Measurements from ENCODE around the gene ATG4A.

ATG4A gene

GRCh38 chrX:108122748-108123147 is 31.2 kb downstream of the ATG4A start:
- no peaks in the 10 kb centered on the region for H3K9me2 ChIP-seq (ENCODE audit: low read depth, low read length)
- H2AFZ ChIP-seq (ENCODE audit: low read length): no peak overlapping the region
- H3K4me3 ChIP-seq (ENCODE audit: low read depth, low read length, poor library complexity, severe bottlenecking): no peak overlapping the region
- H3K79me2 ChIP-seq (ENCODE audit: insufficient read depth, low read length): no peaks in the 10 kb centered on the region
- H3K4me2 ChIP-seq (ENCODE audit: low read length): no peak overlapping the region
- no peak overlapping the region for H3K27ac ChIP-seq (ENCODE audit: low read depth, low read length, poor library complexity, severe bottlenecking)
- H3K36me3 ChIP-seq (ENCODE audit: insufficient read depth, low read length): no peaks in the 10 kb centered on the region
- H3K9ac ChIP-seq (ENCODE audit: low read length): no peak overlapping the region
- no peaks in the 10 kb centered on the region for H3F3A ChIP-seq (ENCODE audit: insufficient read depth, low read length)
- no peaks in the 10 kb centered on the region for H4K20me1 ChIP-seq (ENCODE audit: insufficient read depth, low read length)
- TF ChIP-seq CTCF (IDR thresholded peaks at IDR 0.05; ENCODE audit: low read length) (no peak), EZH2 (IDR thresholded peaks at IDR 0.05; ENCODE audit: borderline replicate concordance, low read length) (no peak)
- H3K4me1 ChIP-seq (ENCODE audit: insufficient read depth, low read length, severe bottlenecking): no peaks in the 10 kb centered on the region
- no peaks in the 10 kb centered on the region for H3K9me3 ChIP-seq (ENCODE audit: low read length)
- H3K27me3 ChIP-seq (ENCODE audit: insufficient read depth, low read length): no peaks in the 10 kb centered on the region

GRCh38 chrX:108123591-108124366 is 32.2 kb downstream of the ATG4A start:
- no peaks in the 10 kb centered on the region for H3K4me1 ChIP-seq (ENCODE audit: insufficient read depth, low read length, severe bottlenecking)
- H3K79me2 ChIP-seq (ENCODE audit: insufficient read depth, low read length): no peaks in the 10 kb centered on the region
- no peak overlapping the region for H3K9ac ChIP-seq (ENCODE audit: low read length)
- H4K20me1 ChIP-seq (ENCODE audit: insufficient read depth, low read length): no peaks in the 10 kb centered on the region
- no peaks in the 10 kb centered on the region for H3F3A ChIP-seq (ENCODE audit: insufficient read depth, low read length)
- no peaks in the 10 kb centered on the region for H3K36me3 ChIP-seq (ENCODE audit: insufficient read depth, low read length)
- no peak overlapping the region for H3K4me2 ChIP-seq (ENCODE audit: low read length)
- H3K27me3 ChIP-seq (ENCODE audit: insufficient read depth, low read length): no peaks in the 10 kb centered on the region
- no peak overlapping the region for H3K27ac ChIP-seq (ENCODE audit: low read depth, low read length, poor library complexity, severe bottlenecking)
- H3K9me3 ChIP-seq (ENCODE audit: low read length): no peaks in the 10 kb centered on the region
- H3K4me3 ChIP-seq (ENCODE audit: low read depth, low read length, poor library complexity, severe bottlenecking): no peak overlapping the region
- no peaks in the 10 kb centered on the region for H3K9me2 ChIP-seq (ENCODE audit: low read depth, low read length)
- TF ChIP-seq CTCF (IDR thresholded peaks at IDR 0.05; ENCODE audit: low read length) (no peak), EZH2 (IDR thresholded peaks at IDR 0.05; ENCODE audit: borderline replicate concordance, low read length) (no peak)
- H2AFZ ChIP-seq (ENCODE audit: low read length): no peak overlapping the region

DNA sequence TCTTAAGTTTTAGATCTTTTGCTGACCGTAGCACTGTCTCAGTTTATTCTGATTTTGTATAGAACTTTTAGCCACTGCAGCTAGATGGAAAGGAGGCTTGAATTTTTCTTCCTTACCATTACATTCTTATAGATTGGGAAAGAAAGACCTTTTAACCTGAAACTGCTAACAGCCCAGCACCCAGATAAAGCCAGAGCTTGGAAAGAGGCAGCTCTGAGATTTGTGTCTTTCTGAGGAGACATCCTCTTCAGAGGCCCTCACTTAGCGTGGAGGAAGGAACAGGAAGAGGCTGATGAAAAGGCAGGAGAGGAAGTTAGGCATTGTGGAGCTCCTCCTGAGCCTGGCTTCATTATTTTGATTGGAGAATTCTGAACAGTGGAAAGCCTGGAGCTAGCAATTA is 35.1 kb downstream of the ATG4A start:
- no peaks in the 10 kb centered on the region for H3K4me1 ChIP-seq (ENCODE audit: insufficient read depth, low read length, severe bottlenecking)
- no peaks in the 10 kb centered on the region for H4K20me1 ChIP-seq (ENCODE audit: insufficient read depth, low read length)
- no peak overlapping the region for H3K4me3 ChIP-seq (ENCODE audit: low read depth, low read length, poor library complexity, severe bottlenecking)
- H3F3A ChIP-seq (ENCODE audit: insufficient read depth, low read length): no peaks in the 10 kb centered on the region
- no peak overlapping the region for H3K27ac ChIP-seq (ENCODE audit: low read depth, low read length, poor library complexity, severe bottlenecking)
- no peak overlapping the region for H3K9ac ChIP-seq (ENCODE audit: low read length)
- 0 out of 2 replicates have a peak, but pooled peaks cover 4% of the 10 kb centered on the region for H3K36me3 ChIP-seq (ENCODE audit: insufficient read depth, low read length)
- no peak overlapping the region for H3K4me2 ChIP-seq (ENCODE audit: low read length)
- H3K9me2 ChIP-seq (ENCODE audit: low read depth, low read length): no peaks in the 10 kb centered on the region
- no peaks in the 10 kb centered on the region for H3K79me2 ChIP-seq (ENCODE audit: insufficient read depth, low read length)
- no peaks in the 10 kb centered on the region for H3K27me3 ChIP-seq (ENCODE audit: insufficient read depth, low read length)
- no peak overlapping the region for H2AFZ ChIP-seq (ENCODE audit: low read length)
- no peaks in the 10 kb centered on the region for H3K9me3 ChIP-seq (ENCODE audit: low read length)
- TF ChIP-seq EZH2 (IDR thresholded peaks at IDR 0.05; ENCODE audit: borderline replicate concordance, low read length) (no peak), CTCF (IDR thresholded peaks at IDR 0.05; ENCODE audit: low read length) (no peak)
